ENCODE results near the gene ARMC5.
A peak's percentile ranks its signal among the peaks of the same experiment; 100 is the strongest.

The ARMC5 gene

DNA sequence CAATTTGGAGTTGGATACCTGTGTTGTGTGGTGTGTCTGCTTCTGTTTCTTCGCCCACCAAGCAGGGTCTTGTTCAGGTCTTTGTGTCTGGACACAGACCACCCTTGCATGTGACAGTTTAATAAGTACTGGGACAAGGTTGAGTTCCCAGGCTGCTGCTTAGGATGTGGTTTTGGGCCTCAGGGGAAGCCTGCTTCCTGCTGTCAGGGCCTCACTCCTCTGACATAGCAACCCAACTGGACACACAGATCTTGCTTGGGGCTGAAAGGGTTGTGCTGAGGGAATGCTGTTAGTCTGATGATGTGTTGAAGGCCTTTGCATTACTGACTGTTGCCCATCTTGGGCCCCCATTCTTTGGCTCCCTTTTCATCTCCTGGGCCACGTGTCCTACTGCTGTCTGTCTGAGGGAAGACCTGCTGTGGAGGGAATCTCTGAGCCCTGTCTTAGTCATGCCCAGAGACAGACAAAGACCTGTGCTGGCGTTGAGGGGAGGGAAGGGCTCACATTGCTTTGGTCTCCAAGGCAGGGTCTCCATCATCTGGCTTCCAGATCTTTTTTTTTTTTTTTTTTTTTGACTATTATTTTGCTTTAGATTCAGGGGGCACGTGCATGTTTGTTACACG lies 8.0 kb downstream of the ARMC5 start:
- H3K4me1 Mint-ChIP-seq: peaks cover 8% of the 10 kb centered on the region
- H3K27ac Mint-ChIP-seq: no peak overlapping the region
- TF ChIP-seq, protein P1, sequence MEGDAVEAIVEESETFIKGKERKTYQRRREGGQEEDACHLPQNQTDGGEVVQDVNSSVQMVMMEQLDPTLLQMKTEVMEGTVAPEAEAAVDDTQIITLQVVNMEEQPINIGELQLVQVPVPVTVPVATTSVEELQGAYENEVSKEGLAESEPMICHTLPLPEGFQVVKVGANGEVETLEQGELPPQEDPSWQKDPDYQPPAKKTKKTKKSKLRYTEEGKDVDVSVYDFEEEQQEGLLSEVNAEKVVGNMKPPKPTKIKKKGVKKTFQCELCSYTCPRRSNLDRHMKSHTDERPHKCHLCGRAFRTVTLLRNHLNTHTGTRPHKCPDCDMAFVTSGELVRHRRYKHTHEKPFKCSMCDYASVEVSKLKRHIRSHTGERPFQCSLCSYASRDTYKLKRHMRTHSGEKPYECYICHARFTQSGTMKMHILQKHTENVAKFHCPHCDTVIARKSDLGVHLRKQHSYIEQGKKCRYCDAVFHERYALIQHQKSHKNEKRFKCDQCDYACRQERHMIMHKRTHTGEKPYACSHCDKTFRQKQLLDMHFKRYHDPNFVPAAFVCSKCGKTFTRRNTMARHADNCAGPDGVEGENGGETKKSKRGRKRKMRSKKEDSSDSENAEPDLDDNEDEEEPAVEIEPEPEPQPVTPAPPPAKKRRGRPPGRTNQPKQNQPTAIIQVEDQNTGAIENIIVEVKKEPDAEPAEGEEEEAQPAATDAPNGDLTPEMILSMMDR (IDR thresholded peaks at IDR 0.05; ENCODE audit: unreplicated experiment in 3 of 3): no peak
- no peaks in the 10 kb centered on the region for H3K9me3 Mint-ChIP-seq
- H3K36me3 Mint-ChIP-seq (ENCODE audit: low read depth): peaks cover 29% of the 10 kb centered on the region
- H3K4me3 Mint-ChIP-seq: no peak overlapping the region
- H3K27me3 Mint-ChIP-seq (ENCODE audit: low read depth): peaks cover 4% of the 10 kb centered on the region

DNA sequence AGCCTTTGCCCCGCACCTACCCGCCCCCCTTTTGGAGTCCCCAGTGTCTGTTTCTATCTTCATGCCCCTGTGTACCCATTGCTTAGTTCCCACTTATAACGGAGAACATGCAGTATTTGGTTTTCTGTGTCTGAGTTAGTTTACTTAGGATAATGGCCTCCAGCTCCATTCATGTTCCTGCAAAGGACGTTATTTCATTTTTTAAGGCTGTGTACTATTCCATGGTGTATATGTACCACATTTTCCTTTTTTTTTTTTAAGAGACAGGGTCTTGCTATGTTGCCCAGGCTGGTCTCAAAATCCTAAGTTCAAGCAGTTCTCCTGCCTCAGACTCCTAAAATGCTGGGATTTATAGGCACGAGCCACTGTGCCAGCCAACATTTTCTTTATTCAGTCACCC lies 8.6 kb downstream of the ARMC5 start:
- TF ChIP-seq, protein P1 (IDR thresholded peaks at IDR 0.05; ENCODE audit: unreplicated experiment in 3 of 3): no peak
- Mint-ChIP-seq H3K27me3 (ENCODE audit: low read depth) (peaks cover 4% of the 10 kb centered on the region), H3K36me3 (ENCODE audit: low read depth) (peaks cover 27% of the 10 kb centered on the region), H3K4me3 (peak overlapping the region in 1 of 3 experiments; percentile 17), H3K27ac (no peak overlapping the region), H3K4me1 (peaks cover 14% of the 10 kb centered on the region), H3K9me3 (no peaks in the 10 kb centered on the region)

DNA sequence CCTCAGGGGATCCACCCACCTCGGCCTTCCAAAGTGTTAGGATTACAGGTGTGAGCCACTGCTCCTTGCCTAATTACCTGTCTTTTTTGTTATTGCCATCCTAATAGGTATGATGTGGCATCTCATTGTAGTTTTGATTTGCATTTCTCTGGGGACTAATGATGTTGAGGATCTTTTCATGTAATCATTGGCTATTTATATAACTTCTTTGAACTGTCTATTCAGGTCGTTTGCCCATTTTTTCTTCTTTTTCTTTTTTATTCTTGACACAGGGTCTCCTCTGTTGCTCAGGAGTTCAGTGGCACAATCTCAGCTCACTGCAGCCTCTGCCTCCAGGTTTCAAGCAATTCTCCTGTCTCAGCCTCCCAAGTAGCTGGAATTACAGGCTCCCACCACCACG lies 11.3 kb downstream of the ARMC5 start:
- TF ChIP-seq, protein P1 (IDR thresholded peaks at IDR 0.05; ENCODE audit: unreplicated experiment in 3 of 3): no peak
- H3K4me3 Mint-ChIP-seq: peak overlapping the region; percentile 59 to 91 (median 90)
- H3K36me3 Mint-ChIP-seq (ENCODE audit: low read depth): peaks cover 29% of the 10 kb centered on the region
- peaks cover 26% of the 10 kb centered on the region for H3K27me3 Mint-ChIP-seq (ENCODE audit: low read depth)
- peak overlapping the region in 2 of 3 experiments; percentile 93 to 96 for H3K27ac Mint-ChIP-seq
- peaks cover 20% of the 10 kb centered on the region for H3K4me1 Mint-ChIP-seq
- no peaks in the 10 kb centered on the region for H3K9me3 Mint-ChIP-seq

DNA sequence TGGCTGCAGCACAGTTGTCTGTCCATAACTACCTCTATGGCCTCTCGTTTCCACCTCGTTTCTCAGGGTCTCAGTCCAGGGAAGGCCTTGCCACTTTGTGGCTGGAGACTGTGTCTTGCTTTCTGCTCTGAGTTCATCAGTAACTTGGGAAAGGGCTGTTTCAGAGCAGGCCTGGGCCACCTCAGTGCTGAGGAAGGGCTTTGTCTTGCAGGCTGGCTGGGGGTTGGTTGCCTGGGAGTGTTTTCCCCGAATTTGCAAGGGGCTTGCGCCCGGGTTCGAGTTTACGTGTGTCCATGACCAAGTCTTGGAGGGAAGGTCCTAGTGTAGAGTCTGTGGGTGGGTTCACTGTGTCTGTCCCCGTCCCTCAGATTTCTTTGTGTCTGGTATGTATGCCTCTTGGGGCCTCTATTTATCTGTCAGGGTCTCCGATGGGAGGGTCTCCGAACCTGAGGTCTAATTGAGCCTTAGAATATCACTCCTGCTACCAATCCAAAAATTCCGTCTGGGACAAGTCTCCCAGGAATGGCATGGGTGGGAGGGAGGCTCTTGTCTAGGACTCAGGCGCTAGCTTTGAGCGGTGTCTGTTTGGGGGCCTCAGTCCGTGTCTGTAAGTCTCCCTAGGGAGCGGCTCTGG lies 12.1 kb downstream of the ARMC5 start:
- TF ChIP-seq, protein P1 (IDR thresholded peaks at IDR 0.05; ENCODE audit: unreplicated experiment in 3 of 3): no peak

DNA sequence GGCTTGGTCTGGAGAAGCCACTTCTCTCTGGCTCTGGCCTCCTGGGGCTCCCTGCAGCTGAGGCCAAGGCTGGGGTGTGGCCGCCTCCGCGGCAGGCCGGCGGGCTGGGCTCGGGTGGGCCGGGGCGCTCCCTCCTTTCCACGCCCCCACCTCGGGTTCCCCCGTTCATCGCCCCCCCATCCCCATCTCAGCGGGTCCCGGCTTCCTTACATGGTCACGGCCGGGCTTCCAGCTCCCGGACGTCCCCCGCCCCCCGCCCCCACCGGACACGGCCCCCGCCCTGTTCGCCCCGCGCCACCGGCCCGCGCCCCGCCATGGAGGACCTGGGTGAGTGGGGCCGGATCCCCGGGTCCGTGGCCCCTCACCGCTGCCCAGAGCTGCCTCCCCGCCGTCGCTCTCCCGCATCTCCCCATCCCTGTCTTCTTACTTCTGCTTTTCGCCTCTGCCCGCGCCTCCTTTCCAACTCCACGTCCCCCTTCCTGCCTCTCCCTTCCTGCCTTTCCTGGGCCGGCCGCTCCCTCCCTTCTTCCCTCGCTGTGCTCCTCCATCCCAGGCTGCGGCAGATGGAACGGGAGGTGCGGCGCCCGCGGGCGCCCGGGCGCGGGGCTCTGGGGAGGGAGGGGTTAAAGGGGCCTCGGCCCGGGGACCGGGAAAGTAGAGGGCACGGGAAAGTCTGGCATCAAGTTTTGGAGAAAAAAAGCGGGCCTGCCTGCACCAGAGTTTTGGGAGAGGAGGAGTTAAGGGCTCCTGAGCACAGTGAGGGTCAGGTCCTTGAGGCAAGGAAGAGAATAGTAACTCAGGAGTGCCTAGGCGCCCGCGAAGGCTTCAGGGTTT lies 12.8 kb downstream of the ARMC5 start, which contains the start of gene TGFB1I1:
TGFB1I1 (plus strand) TSS at position 278 of the 834 bp plus-strand sequence; CDS start at position 315, 37 bp downstream.
- Mint-ChIP-seq H3K27ac (peak within 1 kb of the TSS; percentile 89 to 96 (median 95)), H3K4me1 (peaks cover 23% of the 10 kb centered on the region), H3K9me3 (no peaks in the 10 kb centered on the region), H3K36me3 (ENCODE audit: low read depth) (peaks cover 24% of the 10 kb centered on the region), H3K4me3 (peak within 1 kb of the TSS; percentile 91 to 92 (median 92)), H3K27me3 (ENCODE audit: low read depth) (peaks cover 36% of the 10 kb centered on the region)
- TF ChIP-seq, protein P1 (IDR thresholded peaks at IDR 0.05; ENCODE audit: unreplicated experiment in 3 of 3): no peak

More for the DNA sequence above, 12.1 kb downstream of the ARMC5 start:
- Mint-ChIP-seq H3K36me3 (ENCODE audit: low read depth) (peaks cover 29% of the 10 kb centered on the region), H3K4me1 (peaks cover 22% of the 10 kb centered on the region), H3K27me3 (ENCODE audit: low read depth) (peaks cover 34% of the 10 kb centered on the region), H3K4me3 (peak overlapping the region; percentile 90 to 92 (median 91)), H3K9me3 (no peaks in the 10 kb centered on the region), H3K27ac (peak overlapping the region; percentile 89 to 96 (median 93))
